Right renal cortex interstitium (tissue), 3 donors: ENCODE results near the gene TPX2. TPM values are rescaled to one million over a fixed set of nuclear protein-coding genes. Genes with fewer than 3 reads are reported as not detected.
"Not testable (repeated sequence)": the region's sequence is repeated elsewhere in the genome, so short reads cannot be mapped to it uniquely, and the experiment has no call there.

ENCODE experiments used
- DNase-seq, 3 donors: peaks; one replicate each; pipeline ENCODE4 v3.0.0-alpha.2; 2013; ENCODE audit warnings: low read depth in 3 of 3, low spot score in 2 of 3
- polyA plus RNA-seq, 3 donors: library from polyadenylated mRNA; unstranded; fragments of 120-200 nt; gene quantifications; one replicate each; pipeline ENCODE4 v1.2.1, GENCODE V29; 2013; ENCODE audit not compliant: insufficient read length in 3 of 3

The TPX2 gene
- polyA plus RNA-seq, 3 donors: 48.5 to 53.8 (median 51.6) TPM

DNA sequence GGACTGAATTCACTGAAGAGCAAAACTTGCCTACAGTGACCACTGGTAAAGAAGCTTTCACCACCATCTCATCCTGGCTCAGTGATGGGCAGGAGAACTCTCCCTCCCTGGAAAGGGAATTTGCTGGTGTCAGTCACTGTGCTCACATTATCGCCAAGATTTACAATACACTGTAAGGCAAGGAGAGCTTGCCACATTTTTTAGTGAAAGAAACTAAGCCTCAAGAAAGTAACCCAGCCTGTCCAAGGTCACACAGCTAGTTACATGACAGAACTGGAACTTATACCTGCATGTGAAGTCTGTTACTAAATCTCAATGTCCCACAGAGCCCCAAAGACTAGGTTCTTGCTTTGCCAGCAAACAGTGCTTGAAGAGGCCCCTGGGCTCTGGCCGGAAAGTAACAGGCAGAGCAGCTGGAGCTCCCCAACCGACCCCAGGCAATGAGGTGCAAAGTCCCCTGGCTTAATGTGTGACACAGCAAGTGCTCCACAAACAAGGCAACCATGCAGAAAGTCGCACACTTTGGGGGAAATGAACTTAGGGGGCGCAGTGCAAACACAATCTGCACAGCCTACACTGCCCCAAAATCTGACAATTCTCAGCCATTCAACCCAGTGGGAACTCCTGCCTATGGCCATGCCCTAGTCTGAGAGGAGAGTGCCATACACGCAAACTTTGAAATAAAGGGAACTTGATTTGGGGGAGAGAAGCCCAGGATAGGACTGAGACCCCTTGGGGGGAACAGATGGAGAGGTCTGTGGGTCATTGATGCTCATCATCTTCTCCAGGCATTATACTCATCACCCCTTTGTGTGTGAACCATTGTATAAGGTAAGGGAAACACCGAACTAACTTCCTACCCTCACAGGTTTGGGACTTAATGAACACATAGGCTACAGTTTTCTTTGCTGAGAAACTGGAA is 18.3 kb upstream of the TPX2 start:
- no peak for DNase-seq

DNA sequence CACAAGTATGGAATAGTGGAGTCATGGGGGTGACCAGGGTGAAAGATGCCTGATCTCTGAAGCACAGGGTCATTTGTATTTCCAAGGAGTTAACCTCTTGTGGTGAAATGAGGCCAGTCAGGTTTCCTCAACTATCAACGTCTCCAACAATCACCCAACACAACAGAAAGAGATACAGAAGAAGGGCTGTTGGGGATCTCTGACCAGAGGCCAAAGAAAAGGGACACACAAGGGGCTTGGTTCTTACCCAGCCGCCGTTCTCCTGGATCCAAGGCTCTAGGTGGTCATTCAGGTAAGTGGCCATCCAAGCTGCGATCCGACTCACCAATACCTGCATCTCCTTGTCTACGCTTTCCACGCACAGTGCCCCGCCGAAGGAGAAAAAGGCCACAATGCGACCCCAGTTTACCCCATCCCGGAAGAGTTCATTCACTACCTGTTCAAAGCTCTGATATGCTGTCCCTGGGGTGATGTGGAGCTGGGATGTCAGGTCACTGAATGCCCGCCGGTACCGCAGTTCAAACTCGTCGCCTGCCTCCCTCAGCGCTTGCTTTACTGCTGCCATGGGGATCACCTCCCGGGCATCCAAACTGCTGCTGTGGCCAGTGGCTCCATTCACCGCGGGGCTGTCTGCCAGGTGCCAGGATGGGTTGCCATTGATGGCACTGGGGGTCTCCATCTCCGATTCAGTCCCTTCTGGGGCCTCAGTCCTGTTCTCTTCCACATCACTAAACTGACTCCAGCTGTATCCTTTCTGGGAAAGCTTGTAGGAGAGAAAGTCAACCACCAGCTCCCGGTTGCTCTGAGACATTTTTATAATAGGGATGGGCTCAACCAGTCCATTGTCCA is 17.5 kb upstream of the TPX2 start:
- DNase-seq: no peak

DNA sequence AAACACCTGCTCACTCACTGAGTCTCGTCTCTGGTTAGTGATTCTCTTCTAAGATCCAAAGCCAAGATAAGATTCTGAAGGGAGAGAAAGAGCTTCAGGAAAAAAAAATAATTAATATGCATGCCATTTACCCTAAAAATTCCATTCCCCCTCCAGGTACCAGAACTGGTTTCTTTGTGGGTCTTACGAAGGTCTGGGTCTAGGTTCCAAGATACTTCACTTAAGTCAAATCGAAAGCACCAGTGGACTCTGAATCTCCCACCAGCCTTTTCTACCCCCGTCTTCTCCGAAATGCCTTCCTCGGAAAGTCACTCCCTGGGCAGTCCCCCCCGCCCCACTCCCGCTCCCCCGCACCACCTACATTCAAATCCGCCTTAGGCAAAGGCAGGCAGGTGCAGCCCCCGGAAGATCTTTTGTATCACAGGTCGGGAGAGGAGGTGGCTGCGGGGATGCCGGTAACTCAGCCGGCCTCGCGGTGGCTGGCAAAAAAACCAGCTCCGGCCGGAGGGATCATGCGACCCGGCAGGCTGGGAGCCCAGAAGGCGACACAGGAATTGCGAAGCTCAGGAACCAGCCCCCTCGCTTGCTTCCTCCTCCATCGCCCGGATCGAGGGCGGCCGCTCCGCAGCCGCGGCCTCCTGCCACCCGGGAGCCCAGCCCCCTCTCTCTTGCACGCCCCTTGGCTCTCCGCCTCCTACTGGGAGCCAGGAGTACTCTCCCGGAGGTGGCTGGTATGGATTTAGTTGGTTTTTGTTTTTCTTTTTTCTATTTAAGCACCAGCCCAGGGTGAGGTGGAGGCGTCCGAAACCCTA is 16.6 kb upstream of the TPX2 start, which contains the start of gene BCL2L1:
BCL2L1 (minus strand) TSS at position 612 of the 812 bp plus-strand sequence. CDS start 650 bp downstream, outside the sequence.
- DNase-seq: peak in 2 of 3 donors; percentile 70 to 73

DNA sequence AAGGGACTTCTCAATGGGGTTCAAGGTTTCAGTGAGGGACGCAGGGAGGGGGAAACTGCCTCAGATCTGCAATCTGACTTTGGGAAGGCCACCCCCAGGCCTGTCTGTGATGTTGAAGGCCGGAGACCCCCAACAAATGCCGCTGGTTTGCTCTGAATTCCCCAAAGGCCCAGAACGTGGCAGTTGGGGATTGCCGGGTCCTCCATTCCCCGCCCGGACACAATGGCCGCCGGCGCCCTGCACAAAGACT is 16.1 kb upstream of the TPX2 start:
- DNase-seq: no peak

DNA sequence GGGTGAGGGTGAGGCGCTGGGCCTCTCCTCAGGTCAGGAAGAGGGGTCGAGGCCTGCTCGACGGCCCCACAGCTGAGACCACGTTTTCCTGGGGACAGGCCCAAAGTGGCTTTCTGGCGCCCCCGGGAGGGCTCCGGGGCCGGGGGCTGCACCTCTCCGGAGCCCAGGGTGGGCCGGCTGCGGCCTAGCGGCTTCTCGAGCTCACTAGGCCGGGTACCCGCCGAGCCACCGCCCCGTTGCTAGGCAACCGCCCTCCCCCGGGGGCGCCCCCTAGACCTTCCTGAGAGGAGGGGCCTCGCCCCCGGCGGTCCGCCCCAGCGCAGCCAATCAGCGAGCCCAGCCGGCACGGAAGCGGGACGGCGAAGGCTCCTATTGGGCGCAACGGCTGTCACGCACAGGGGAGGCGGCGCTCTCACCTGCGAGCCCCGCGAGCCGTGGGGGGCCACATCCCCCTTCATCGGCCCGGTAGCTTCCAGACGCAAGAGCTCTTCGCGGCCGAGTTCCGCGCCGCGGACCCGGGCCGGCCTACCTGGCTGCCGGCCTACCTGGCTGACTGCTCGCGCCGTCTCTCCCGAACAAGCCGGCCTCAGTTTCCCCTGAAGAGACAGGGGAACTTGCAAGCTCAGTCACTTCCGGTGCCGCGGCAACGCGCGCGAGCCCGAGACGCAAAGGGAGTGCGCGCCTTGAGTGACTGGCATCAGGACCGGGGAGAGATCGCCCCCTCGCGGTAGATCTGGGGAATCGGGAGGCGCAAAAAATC is 15.6 kb upstream of the TPX2 start:
- peak; percentile 96 to 97 (median 97) for DNase-seq

DNA sequence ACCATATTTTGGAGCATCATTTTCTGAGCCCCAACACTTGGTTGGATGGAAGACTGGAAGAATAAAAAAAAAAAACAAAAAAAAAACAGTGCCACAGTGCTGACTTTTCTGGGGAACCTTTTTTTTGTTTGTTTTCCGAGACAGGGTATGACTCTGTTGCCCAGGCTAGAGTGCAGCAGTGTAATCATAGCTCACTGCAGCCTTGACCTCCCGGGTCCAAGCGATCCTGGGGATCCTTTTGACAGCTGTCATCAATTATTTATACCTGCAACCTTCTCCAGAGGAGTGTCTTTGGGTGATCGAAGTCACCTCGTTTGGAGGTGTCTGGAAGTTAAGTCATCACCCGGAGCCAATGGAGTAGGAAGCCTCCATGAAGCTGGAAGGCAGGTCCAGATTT is 7.8 kb upstream of the TPX2 start:
- DNase-seq: no peak

DNA sequence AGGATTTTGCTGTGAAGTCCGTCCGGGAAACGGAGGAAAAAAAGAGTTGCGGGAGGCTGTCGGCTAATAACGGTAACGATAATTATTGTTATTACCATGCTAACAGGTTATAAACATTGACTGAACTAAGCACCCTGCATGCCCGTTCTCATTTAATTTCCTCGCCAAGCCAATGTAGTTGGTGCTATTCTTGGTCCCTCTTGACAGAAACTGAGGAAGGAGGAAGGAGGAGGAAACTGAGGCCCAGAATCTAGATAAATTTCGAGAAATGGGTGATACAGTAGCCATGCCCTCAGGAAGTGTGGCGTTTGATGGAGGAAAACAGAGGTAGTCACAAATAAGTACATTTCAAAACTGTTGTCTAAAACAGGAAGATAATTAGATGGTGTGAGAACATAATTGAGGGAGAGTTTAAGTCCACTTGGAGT is 474 bp downstream of the TPX2 start:
- DNase-seq: no peak

DNA sequence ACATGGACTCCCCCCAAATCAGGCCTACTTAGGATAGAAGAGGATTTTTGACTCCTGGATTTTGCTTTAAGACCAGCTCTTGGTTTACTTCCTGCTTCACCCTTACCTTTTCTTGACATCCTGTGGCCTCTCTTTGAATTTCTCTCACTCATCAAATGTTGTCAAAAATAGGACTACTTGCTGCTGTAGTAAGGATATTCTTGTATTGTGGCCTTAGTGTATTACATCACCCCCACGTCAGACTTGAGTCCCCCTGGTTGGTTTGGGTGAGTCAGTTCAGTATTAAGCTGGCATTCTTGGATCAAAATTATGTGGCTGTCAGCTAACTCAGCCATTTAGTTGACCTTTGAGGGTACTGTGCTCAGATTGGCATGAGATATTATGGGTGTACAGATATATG is 1.1 kb downstream of the TPX2 start:
- DNase-seq: no peak

DNA sequence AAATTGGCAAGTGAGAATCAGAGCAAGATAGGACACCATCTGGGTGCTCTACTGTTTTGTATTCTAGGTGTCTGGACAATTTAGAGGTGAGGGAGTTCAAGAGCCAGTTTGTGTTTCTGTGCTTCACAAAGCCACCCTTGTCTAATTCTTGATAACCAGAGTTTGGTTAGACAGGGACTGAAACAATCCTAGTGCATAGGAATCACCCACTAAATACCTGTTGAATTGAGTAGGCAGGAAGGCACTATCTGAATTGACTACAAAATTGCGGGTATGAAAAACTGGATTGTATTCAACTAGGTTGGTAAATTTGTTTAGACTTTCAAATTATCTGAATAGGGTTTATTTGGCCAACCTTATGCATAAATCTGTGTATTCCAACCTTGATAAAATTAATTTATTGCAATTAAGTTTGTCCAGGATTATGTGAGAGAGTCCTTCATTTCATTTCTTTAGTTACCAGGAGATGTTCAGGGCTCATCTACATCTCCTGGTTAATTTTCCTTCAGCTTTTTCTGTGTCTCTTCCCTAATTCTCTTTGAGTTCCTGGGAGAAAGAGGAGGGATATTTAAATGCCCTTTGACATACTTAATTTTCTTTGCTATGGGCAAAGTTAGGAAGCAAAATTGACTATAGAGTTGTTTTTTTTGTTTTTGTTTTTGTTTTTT is 1.7 kb downstream of the TPX2 start:
- DNase-seq: no peak

DNA sequence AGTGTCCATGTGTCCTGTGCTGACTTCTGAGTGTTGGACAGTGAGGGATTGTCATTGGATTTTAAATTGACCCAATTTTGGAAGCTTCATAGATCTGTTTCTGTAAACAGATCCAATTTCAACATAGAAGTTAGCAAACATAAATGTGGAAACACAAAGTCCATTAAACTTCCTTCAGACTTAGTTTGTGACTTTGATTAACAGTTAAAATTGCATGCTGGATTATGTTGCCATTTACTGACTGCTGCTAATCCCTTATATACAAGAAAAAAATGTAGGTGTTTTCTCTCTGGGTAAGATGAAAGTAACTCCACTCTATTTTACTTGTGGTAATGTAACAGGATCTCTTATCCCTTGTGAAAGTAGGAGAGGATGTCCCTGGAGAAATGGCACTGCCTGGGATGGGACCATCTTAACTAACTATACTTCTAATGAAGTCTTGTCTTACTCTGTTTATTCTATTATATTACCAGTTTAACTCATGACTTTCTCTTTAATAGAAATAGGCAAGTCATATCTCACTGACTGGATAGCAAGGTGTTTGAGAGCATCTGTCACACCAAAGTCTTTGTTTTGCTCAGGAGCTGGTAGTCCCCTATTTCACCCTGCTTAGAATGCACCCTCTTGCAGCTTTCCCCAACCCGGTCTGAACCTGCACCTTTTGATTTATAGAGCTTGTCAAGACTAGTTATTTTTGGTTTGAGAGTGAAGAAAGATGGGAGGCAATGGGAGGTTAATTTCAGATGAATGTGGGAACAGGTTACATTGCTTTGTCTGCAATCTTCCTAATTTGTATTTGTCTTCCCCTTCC is 7.2 kb downstream of the TPX2 start:
- no peak for DNase-seq

DNA sequence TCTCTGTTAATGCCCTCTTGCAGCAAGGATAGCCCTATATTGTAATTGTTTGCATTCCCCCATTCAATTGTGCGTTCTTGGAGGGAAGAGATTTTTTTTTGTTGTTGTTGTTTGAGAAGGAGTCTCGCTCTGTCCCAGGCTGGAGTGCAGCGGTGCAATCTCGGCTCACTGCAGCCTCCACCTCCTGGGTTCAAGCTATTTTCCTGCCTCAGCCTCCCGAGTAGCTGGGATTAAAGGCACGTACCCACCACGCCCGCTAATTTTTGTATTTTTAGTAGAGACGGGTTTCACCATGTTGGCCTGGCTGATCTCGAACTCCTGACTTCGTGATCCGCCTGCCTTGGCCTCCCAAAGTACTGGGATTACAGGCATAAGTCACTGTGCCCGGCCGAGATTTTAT is 7.9 kb downstream of the TPX2 start:
- DNase-seq: not testable (repeated sequence)

DNA sequence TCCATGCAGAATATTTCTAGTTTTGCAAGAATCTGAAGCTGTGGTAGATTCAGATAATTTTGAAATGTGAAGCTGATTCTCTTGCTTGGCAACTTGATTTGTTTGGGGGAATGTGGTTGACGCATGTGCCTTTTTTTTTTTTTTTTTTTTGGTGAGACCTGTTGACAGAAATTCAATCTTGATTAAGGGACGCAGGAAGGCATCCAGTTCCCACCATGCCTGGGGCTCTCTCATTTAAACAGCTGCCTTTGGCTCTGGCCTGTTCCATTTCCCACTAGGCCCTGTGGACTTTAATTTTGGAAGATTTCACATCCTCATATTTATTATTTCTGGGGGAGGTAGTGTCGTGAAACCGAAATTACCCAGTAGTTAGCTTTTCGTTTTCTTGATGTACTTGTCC is 8.6 kb downstream of the TPX2 start:
- DNase-seq: no peak

DNA sequence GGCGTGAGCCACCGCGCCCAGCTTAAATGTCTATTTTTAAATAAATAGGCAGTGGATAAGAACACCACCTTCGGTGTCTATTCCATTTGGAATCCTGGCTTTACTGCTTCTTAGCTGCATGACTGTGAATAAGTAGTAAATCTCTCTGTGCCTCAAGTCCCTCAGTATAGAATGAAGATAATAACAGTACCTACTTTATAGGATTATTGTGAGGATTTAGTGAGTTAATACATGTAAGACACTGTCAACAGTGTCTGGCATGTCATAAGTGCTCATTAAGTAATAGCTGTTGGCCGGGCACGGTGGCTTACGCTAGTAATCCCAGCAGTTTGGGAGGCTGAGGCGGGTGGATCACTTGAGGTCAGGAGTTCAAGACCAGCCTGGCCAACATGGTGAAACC is 10.1 kb downstream of the TPX2 start:
- DNase-seq: no peak

DNA sequence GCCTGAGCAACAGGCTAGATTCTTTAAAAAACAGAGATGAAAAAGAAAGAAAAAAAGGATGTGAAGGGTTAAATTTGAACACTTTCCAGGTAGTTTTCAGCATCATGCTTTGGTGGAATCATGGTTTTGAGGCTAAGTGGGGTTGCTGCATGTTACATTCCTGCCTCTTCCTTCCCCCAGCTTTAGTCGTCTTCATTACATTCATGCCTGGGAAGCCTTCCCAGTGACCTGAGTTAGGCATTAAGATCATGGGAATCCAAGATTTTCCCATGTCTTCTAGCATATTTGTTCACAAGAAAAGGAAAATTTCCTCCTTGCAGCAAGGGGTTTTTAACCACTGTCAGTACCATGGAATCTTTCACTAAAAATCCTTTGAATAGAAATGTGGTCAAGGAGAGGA is 12.0 kb downstream of the TPX2 start:
- no peak for DNase-seq

DNA sequence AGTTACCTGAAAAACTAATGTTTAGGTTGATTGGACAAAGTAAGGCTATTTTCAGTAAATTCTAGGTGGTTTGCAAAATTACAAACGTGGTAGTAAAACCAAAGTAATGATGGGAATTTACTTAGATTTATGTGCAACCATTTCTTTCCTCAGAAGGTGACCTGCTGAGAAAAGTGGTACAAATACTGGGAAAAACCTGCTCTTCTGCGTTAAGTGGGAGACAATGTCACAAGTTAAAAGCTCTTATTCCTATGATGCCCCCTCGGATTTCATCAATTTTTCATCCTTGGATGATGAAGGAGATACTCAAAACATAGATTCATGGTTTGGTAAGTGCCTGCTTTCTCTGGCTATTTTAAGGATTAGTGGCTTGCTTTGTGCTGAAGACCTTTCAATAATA is 18.2 kb downstream of the TPX2 start:
- DNase-seq: no peak

DNA sequence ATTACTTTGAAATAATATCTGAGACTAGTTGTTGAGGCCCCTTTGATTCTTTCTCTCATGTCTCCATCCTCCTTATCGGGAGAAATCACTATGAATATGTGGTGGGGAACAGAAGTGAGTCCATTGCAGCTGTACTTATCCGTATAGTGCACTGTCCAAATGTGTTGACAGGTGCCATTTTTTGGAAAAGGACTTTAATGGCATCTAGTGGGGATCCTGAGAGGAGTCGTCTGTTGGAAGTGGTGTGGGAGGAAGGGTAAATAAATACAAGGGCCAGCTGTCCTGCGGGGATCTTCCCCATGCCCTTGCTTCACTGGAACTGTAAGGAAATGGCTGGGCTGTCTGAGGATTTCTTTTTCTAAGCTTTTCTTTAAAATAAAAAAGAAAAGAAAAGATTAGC is 19.4 kb downstream of the TPX2 start:
- DNase-seq: no peak

DNA sequence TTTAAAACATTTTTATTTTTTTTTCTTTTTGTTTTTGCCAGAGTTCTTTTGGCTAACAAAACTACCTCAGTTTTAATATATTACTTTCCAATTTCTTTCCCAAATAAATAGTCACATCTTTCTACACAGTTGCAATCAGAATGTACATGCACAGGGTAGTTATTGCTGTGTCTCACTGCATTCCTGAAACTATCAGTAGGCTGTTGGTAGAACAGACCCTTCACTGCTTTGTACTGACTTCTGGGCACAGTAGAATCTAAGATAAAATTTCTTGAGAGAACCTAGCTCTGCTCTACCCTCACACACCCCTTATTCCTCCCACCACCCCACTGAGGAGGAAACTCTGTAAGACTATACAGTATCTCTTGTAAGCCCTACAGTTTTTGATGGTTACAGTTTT is 19.9 kb downstream of the TPX2 start:
- no peak for DNase-seq

DNA sequence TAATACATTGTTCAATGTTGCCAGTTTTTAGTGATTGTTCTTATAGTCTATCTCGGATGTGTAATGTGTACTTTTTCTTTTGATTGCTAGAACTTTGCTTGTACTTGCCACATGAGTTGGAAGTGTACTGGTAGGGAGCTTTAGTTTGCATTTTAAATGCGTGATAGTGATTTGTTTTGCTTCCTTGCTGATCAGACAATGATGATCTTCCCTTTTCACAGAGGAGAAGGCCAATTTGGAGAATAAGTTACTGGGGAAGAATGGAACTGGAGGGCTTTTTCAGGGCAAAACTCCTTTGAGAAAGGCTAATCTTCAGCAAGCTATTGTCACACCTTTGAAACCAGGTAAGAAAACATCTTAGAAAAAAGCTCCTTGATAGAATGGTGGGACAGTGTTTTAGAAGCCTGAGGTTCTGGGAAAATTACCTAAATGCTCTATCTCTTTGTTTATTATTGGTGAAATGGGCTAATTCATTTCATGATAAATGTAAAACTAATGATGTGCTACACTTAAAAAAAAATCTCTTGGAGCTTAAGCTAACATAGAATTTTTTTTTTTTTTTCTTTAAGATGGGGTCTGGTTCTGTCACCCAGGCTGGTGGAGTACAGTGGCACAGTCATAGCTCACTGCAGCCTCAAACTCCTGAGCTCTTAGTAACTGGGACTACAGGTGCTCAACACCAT is 20.9 kb downstream of the TPX2 start:
- no peak for DNase-seq
